Ureter (tissue), 1 donor: ENCODE results near the gene PPP1R14B. TPM values are rescaled to one million over a fixed set of nuclear protein-coding genes. Genes with fewer than 3 reads are reported as not detected.

Source experiments
- DNase-seq: peaks from one replicate; pipeline ENCODE4 v3.0.0-alpha.2; 2020; ENCODE audit warnings: low spot score
- total RNA-seq: library from RNA; stranded (reverse); gene quantifications from one replicate; pipeline ENCODE4 v1.2.4, GENCODE V29; 2023
- donor health status: DM: yes; HTN: yes; CAD: no.

PPP1R14B gene
- total RNA-seq, 1 donor from 2014 or later: 136 TPM

DNA sequence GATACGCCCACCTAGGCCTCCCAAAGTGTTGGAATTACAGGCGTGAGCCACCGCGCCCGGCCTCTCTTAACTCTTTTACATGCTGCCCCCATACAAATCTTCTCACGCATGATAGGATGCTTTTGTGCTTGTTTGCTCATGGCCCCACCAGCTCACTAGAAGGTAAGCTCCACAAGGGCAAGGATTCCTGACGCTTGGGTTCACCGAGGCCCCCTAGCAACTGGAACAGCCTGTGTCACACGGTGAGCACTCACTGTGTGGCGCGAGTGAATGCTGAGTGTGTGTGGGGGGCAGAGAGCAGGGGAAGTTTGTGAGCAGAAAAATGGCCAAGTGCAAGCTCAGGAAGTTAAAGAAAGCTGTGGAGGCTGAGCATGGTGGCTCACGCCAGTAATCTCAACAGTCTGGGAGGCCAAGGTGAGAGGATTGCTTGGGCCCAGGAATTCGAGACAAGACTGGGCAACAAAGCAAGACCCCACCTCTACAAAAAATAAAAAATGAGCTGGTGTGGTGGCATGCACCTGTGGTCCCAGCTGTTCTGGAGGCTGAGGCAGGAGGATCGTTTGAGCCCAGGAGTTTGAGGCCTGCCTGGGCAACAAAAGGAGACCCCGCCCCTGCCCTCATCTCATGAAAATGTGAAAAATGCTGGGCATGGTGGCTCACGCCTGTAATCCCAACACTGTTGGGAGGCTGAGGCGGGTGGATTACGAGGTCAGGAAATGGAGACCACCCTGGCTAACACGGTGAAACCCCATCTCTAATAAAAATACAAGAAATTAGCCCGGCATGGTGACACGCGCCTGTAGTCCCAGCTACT lies 35.4 kb upstream of the PPP1R14B start:
- no peak for DNase-seq

DNA sequence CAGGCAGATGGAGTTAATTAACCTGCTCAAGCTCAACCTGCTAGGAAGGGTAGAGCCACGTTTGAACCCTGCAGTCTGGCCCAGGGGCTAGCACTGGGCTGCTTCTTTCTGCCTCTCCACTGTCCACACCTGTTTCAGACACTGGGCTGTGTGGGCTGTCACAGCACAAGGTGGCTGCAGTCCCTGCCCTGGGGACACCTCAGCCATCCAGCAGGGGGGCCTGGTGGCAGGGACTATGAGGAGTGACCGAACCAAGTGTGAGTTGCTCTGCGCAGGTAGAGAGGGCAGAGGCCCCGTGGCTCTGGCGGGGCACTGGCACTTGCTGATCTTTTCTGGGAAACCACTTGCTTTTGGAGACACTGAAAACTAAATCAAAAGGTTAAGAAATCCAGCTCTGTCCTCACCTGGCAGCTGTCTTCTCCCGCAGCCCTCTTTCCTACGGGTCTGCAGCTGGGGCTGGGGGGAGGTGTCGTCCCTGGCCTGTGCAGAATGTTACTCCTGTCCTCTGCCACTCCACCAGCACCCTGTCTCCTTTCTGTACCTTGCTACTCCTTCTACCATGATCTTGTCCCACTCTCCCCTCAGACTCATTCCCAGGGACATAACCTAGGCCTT lies 31.9 kb upstream of the PPP1R14B start:
- no peak for DNase-seq

DNA sequence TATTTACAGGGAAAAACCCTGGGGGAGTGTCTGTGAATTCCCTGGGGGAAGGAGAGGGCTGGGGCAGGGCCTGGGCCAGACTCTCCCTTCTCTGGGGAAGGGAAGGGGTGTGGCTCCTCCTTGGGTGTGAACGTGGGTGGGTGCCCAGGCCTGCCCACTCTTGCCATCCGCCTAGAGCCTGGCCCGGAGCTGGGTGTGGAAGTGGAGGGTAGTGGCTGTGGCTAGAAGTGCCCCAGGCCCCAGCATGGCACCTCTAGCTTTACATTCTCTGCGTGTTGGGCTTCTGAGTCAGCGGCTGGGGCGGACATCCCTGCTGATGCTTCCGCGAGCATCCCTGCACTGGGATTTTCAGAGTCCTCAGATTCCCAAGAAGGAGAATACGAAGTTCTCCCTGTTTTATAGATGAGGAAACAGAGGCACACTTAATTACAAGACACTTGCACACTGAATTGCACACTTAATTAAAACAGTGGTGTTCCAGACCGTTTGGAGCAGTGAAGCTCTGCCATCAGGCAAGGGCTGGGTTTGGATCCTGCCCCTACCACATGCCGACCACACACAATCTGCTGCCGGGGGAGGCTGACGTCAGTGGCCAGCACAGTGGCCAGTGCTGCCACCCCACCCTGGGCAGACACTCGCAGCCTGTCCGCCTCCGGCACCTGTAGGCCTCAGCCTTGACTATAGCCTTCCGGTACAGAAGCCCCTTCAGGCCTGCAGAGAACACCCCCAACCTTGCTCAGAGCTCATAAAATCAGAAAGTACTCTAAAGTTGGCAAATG lies 30.1 kb upstream of the PPP1R14B start:
- DNase-seq: peak; percentile 78

- no peak for DNase-seq
Measured at GRCh38 chr11:64275841-64276240, 29.1 kb upstream of the PPP1R14B start.

DNA sequence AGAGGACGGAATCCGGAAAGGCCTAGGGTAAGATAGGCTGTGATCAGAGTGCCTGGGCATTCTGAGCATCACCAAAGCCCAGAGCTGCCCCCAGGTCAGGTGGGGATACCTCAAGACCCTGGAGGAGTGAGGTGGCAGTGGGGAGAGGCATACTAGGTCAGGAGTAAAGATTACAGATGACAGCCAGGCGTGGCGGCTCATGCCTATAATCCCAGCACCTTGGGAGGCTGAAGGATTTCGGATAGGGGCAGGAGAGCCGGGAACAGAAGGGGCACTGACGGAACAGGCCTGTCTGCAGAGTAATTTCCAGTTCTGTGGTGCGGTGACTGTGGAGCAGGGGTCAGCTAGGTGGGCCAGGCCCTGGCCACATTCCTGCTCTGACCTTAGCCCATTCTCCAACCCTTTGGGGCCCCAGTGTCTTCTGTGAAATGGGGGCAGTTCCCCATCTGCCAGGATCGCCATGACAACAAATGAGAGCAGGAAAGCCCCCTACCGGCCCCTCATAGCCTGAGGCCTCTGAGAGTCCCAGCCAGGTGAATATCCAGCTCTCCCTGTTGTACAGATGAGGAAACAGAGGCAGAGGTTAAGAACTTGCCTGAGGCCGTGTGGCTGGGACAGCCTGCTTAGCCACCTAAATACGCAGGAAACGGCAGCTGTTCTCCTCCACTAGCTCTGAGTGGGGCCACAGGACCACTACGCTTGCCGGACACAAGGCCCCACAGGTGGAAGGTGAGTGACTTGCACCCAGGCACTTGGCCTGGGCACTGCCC lies 28.5 kb upstream of the PPP1R14B start:
- no peak for DNase-seq

- DNase-seq: peak; percentile 98
Measured at GRCh38 chr11:64269540-64270220, 22.9 kb upstream of the PPP1R14B start.

- DNase-seq: no peak
Measured at GRCh38 chr11:64268893-64269539, 22.3 kb upstream of the PPP1R14B start.

GRCh38 chr11:64268025-64268892 lies 21.5 kb upstream of the PPP1R14B start:
- DNase-seq: peak; percentile 79

- no peak for DNase-seq
Measured at GRCh38 chr11:64267207-64267945, 20.6 kb upstream of the PPP1R14B start.

- no peak for DNase-seq
Measured at GRCh38 chr11:64266339-64266738, 19.6 kb upstream of the PPP1R14B start.

DNA sequence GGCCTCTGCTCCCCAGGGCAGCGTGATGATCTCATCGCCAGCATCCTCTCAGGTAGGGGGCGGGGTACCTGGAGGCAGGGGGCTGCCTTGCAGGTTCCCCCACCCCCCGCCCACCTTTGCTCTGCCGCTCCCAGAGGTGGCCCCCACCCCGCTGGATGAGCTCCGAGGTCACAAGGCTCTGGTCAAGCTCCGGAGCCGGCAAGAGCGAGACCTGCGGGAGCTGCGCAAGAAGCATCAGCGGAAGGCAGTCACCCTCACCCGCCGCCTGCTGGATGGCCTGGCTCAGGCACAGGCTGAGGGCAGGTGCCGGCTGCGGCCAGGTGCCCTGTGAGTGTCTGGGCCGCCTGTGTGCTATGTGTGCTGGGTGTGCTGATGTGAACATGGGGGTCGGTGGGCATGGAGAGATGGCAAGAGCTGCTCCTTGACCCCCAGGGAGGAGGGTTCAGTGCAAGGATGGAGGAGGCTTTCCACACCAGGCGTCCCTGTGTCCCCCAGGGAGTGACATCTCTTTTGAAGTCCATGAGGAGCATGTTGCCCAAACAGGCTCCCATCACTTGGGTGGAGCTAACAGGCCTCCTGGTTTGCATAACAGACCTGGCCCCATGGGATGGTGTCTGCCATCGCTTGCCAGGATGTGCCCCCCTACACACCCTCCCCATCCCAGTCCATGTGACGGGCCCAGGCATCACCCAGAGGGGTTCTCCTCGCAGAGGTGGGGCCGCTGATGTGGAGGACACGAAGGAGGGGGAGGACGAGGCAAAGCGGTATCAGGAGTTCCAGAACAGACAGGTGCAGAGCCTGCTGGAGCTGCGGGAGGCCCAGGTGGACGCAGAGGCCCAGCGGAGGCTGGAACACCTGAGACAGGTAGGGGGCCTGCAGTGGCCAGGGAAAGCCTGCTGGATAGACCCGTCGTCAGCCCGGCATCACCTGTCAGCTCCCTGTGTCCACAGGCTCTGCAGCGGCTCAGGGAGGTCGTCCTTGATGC lies 18.7 kb upstream of the PPP1R14B start:
- DNase-seq: no peak

DNA sequence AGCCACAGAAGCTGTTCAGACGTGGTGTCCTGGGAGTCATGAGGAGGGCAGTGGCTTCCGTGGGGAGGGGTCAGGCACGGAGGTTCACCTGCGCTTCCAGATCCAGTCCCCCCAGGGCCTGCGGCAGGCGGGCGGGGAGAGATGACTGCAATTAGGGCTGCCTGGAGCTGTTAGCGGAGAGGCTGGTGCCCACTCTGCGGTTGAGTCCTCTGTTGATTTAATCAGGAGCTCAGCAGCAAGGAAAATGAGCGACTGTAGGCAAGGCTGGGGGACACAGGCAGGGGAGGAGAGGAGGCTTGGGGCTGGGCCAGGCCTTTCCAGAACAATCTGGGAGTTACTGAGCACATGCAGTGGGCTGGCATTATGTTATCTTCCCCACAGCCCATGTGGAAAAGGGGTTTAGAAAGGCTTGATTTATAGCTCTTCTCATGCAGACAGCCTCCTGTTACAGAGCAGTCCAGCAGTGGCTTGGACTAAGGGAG lies 17.7 kb upstream of the PPP1R14B start:
- DNase-seq: no peak

- no peak for DNase-seq
Measured at GRCh38 chr11:64263947-64264317, 17.2 kb upstream of the PPP1R14B start.

GRCh38 chr11:64263021-64263946 lies 16.5 kb upstream of the PPP1R14B start:
- no peak for DNase-seq

GRCh38 chr11:64262271-64263002 lies 15.7 kb upstream of the PPP1R14B start:
- no peak for DNase-seq

GRCh38 chr11:64261556-64262080 lies 14.9 kb upstream of the PPP1R14B start:
- no peak for DNase-seq
